ENCODE measurements around the gene PPA1.
"Not testable (repeated sequence)": the region's sequence is repeated elsewhere in the genome, so short reads cannot be mapped to it uniquely, and the experiment has no call there.

Gene PPA1

GRCh38 chr10:70169011-70169410 is 64.2 kb downstream of the PPA1 start:
- no peak for DNase-seq (ENCODE audit: low spot score)

DNA sequence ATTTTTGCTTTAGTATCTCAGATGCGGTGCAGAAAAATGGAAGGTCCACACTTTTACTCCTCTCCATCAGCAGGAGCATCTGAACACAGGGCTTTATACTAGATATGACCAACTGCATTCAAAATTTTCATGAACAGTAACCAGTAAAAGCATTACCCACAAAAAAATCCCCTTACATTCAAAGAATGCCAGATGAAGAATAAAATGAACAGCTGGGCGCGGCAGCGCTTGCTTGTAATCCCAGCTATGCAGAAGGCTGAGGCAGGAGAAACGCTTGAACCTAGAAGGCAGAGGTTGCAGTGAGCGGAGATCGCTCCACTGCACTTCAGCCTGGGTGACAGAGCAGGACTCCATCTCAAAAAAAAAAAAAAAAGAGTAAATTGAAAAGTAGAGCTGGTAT is 66.0 kb downstream of the PPA1 start:
- DNase-seq (ENCODE audit: low spot score), result no peak

DNA sequence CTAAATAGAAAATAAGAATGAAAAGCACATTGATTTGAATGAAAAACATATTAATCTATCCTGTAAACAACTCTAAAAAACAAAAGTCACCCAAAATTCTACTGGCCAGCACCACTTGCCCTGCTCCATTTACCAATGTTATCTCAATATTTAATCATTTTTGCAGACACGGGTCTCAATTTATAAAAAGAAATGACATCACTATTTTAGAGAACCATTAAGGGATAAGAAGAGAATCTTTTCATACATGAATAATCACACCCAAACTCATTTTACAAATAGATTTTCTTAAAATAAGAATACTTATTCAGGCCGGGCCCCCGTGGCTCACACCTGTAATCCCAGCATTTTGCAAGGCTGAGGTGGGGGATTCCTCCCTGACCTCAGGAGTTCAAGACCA is 66.8 kb downstream of the PPA1 start:
- no peak for DNase-seq (ENCODE audit: low spot score)

- no peak for DNase-seq (ENCODE audit: low spot score)
Measured at GRCh38 chr10:70164163-70164562, 69.1 kb downstream of the PPA1 start.

GRCh38 chr10:70163448-70163847 is 69.8 kb downstream of the PPA1 start:
- DNase-seq (ENCODE audit: low spot score), result no peak

DNA sequence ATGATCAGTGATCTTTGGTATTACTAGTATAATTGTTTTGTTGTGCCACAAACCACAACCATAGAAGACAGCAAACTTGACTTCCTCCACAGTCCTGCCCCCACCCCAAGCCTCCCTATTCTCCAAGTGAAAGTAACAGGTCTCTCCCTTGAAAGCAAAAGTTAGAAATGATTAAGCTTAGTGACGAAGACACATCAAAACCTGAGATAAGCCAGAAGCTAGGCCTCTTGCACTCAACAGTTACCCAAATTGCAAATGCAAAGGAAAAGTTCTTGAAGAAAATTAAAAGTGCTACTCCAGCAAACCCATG is 70.4 kb downstream of the PPA1 start:
- DNase-seq (ENCODE audit: low spot score), result no peak

GRCh38 chr10:70162151-70162891 is 70.9 kb downstream of the PPA1 start:
- no peak for DNase-seq (ENCODE audit: low spot score)

DNA sequence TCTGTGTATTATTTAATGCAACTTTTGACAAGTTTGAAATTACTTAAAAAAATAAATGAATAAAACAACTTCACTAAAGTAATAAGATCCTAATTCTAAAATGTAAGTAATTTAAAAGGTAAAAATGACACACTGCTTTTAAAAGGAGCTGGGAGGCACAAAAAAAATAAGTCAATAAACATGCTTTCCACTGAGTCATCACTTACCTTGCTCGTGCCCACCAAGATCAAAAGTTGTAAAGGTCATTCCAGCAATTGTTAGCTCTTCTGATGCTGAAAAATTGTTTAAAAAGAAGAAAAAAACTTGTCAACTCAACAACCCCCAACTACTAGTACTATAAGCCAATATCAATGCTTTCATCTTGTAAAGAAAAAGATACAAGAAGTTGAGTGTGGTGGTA is 72.4 kb downstream of the PPA1 start:
- DNase-seq (ENCODE audit: low spot score), result no peak

GRCh38 chr10:70159366-70159765 is 73.9 kb downstream of the PPA1 start:
- not testable (repeated sequence) for DNase-seq (ENCODE audit: low spot score)

DNA sequence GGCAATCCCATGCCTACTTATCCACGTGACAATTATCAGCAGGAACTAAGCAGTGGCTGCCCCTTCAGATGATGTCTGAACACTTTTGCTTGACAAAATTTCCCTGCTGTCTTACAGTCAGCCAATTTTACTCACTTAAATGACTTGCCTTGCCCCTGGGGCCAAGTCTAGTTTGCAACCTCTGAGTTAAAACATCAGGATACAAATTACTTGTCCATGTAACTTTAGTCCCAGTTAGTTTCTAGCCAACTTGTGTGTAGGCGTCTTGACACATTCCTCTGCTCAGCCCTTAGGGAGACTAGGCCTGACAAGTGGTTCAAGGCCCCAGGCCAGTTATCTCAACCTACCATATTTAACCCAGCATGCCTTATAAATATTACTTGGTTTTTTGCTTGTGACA is 75.1 kb downstream of the PPA1 start:
- DNase-seq (ENCODE audit: low spot score), result no peak

GRCh38 chr10:70155255-70155838 is 77.9 kb downstream of the PPA1 start:
- no peak for DNase-seq (ENCODE audit: low spot score)
